CD4-positive, alpha-beta T cell treated with Interleukin-2 at 100 ng/mL for 4 hours (primary cell): ENCODE measurements around the gene NCL.

ENCODE experiments used
- DNase-seq: peaks from one replicate; pipeline ENCODE4 v3.0.0-alpha.2; 2020; ENCODE audit warnings: low spot score

The NCL gene

GRCh38 chr2:231463698-231464575, at the start of gene NCL:
Gene NCL, minus strand, starts transcription at chr2:231464484. Its CDS starts 131 bp downstream, at chr2:231464353.
- peak; percentile 88 for DNase-seq

GRCh38 chr2:231513746-231514224, 49.5 kb upstream of the NCL start:
- no peak for DNase-seq

- no peak for DNase-seq
Observed at GRCh38 chr2:231512222-231512621, 47.9 kb upstream of the NCL start.

- no peak for DNase-seq
Observed at GRCh38 chr2:231503766-231504165, 39.5 kb upstream of the NCL start.

- DNase-seq = no peak
Observed at GRCh38 chr2:231502596-231502995, 38.3 kb upstream of the NCL start.

- no peak for DNase-seq
Observed at GRCh38 chr2:231497651-231498050, 33.4 kb upstream of the NCL start.

- no peak for DNase-seq
Observed at GRCh38 chr2:231494669-231495068, 30.4 kb upstream of the NCL start.

- DNase-seq = no peak
Observed at GRCh38 chr2:231490801-231491200, 26.5 kb upstream of the NCL start.

GRCh38 chr2:231489990-231490389, 25.7 kb upstream of the NCL start:
- peak; percentile 22 for DNase-seq

- DNase-seq = no peak
Observed at GRCh38 chr2:231488331-231488730, 24.0 kb upstream of the NCL start.

- DNase-seq = no peak
Observed at GRCh38 chr2:231486851-231487596, 22.7 kb upstream of the NCL start.

GRCh38 chr2:231483398-231484329, 19.4 kb upstream of the NCL start:
- DNase-seq = peak; percentile 23

GRCh38 chr2:231482806-231483391, 18.6 kb upstream of the NCL start:
- DNase-seq = peak; percentile 72

GRCh38 chr2:231480781-231481180, 16.5 kb upstream of the NCL start:
- DNase-seq = no peak

GRCh38 chr2:231479455-231479854, 15.2 kb upstream of the NCL start:
- DNase-seq = no peak

- DNase-seq = no peak
Observed at GRCh38 chr2:231476920-231477319, 12.6 kb upstream of the NCL start.

- no peak for DNase-seq
Observed at GRCh38 chr2:231475965-231476364, 11.7 kb upstream of the NCL start.

- no peak for DNase-seq
Observed at GRCh38 chr2:231472816-231473215, 8.5 kb upstream of the NCL start.

- DNase-seq = no peak
Observed at GRCh38 chr2:231470246-231470900, 6.1 kb upstream of the NCL start.

GRCh38 chr2:231469583-231469950, 5.3 kb upstream of the NCL start:
- DNase-seq = no peak
